Fibroblast of the aortic adventitia (primary cell): Measurements from ENCODE around the gene ULK4. TPM values are rescaled to one million over a fixed set of nuclear protein-coding genes. Genes with fewer than 3 reads are reported as not detected.
"Not testable (repeated sequence)": the region's sequence is repeated elsewhere in the genome, so short reads cannot be mapped to it uniquely, and the experiment has no call there.

Experiments used
- DNase-seq: peaks from one replicate; pipeline ENCODE4 v3.0.0-alpha.2; 2010; ENCODE audit warnings: low read depth
- H3K4me3 ChIP-seq: 2 replicates; pipeline ENCODE4 v1.5.1; 2011; ENCODE audit warnings: low read depth, mild to moderate bottlenecking, control low read depth, low read length, moderate library complexity
- CTCF ChIP-seq: IDR thresholded peaks from 2 replicates; pipeline ENCODE4 v1.5.1; 2011; ENCODE audit warnings: mild to moderate bottlenecking, low read length, control low read depth, inconsistent platforms; ENCODE audit not compliant: insufficient read depth
- total RNA-seq: library from RNA; depleted of rRNA; stranded (reverse); fragments of >200 nt; gene quantifications from 2 replicates; pipeline ENCODE4 v1.2.3, GENCODE V29; 2012; ENCODE audit warnings: low replicate concordance

The ULK4 gene
- total RNA-seq, 1 donor: 16.1 TPM

GRCh38 chr3:41681479-41681878, 280.4 kb downstream of the ULK4 start:
- peak; percentile 83 for DNase-seq
- TF ChIP-seq CTCF: no peak
- H3K4me3 ChIP-seq: no peak overlapping the region

- no peak overlapping the region for H3K4me3 ChIP-seq
- no peak for TF ChIP-seq CTCF
- DNase-seq: no peak
These were observed 282.5 kb downstream of the ULK4 start for GRCh38 chr3:41679374-41679773.

GRCh38 chr3:41675102-41675501, 286.8 kb downstream of the ULK4 start:
- not testable (repeated sequence) for DNase-seq, H3K4me3 ChIP-seq

- no peak for TF ChIP-seq CTCF
- no peak overlapping the region for H3K4me3 ChIP-seq
- no peak for DNase-seq
These were observed 287.5 kb downstream of the ULK4 start for GRCh38 chr3:41674449-41674848.

GRCh38 chr3:41673650-41674049, 288.3 kb downstream of the ULK4 start:
- no peak for TF ChIP-seq CTCF
- DNase-seq: no peak
- no peak overlapping the region for H3K4me3 ChIP-seq

GRCh38 chr3:41668379-41668778, 293.5 kb downstream of the ULK4 start:
- TF ChIP-seq CTCF: no peak
- no peak overlapping the region for H3K4me3 ChIP-seq
- DNase-seq: no peak

GRCh38 chr3:41662288-41662687, 299.6 kb downstream of the ULK4 start:
- DNase-seq: peak; percentile 10
- no peak for TF ChIP-seq CTCF
- no peak overlapping the region for H3K4me3 ChIP-seq
